A549 (cell line): ENCODE measurements around the gene NCAPD2.

ENCODE experiments used
- ESRRA ChIP-seq: fragments of 150-350 bp; IDR thresholded peaks from 2 replicates; pipeline ENCODE4 v1.6.1; 2014; ENCODE audit warnings: mild to moderate bottlenecking, low read length, borderline replicate concordance
- HES2 ChIP-seq: fragments of >200 bp; sonication (Bioruptor Twin); formaldehyde crosslinking; IDR thresholded peaks from 2 replicates; pipeline ENCODE4 v1.6.1; 2016
- JUN ChIP-seq, 2 experiments: fragments of >200 bp; sonication (Bioruptor Twin); formaldehyde crosslinking; IDR thresholded peaks; 2 replicates in 1 of 2; 3 replicates in 1 of 2; pipeline ENCODE4 v1.6.1; 2016 to 2017
- REST ChIP-seq: fragments of 200-600 bp; sonication (generic); IDR thresholded peaks from 2 replicates; pipeline ENCODE4 v1.6.1; 2016; ENCODE audit warnings: antibody characterized with exemption, mild to moderate bottlenecking, moderate library complexity

- TF ChIP-seq ESRRA (no peak), HES2 (no peak), REST (no peak), JUN (IDR thresholded peaks at IDR 0.05) (0 out of 5 replicates have a peak, but pooled peaks of 1 of the 2 experiments have one; percentile 7)
Measured at GRCh38 chr12:6536894-6537579, 43.1 kb downstream of the NCAPD2 start.
